Osteocyte (in vitro differentiated cells): Measurements from ENCODE around the gene BIK. TPM values are rescaled to one million over a fixed set of nuclear protein-coding genes. Genes with fewer than 3 reads are reported as not detected.

ENCODE experiments used
- DNase-seq: peaks from one replicate; pipeline ENCODE4 v3.0.0; 2021; ENCODE audit warnings: mixed read lengths; ENCODE audit not compliant: unreplicated experiment; ENCODE audit errors: extremely low spot score
- H3K27ac Mint-ChIP-seq: one replicate; pipeline ENCODE4 v1.8.0; 2021; ENCODE audit warnings: mild to moderate bottlenecking, mixed read lengths; ENCODE audit not compliant: unreplicated experiment
- H3K27me3 Mint-ChIP-seq: one replicate; pipeline ENCODE4 v1.8.0; 2021; ENCODE audit warnings: mixed read lengths; ENCODE audit not compliant: unreplicated experiment
- H3K36me3 Mint-ChIP-seq: one replicate; pipeline ENCODE4 v1.8.0; 2021; ENCODE audit warnings: mixed read lengths; ENCODE audit not compliant: unreplicated experiment
- H3K4me1 Mint-ChIP-seq: one replicate; pipeline ENCODE4 v1.8.0; 2021; ENCODE audit warnings: mixed read lengths; ENCODE audit not compliant: unreplicated experiment
- H3K4me3 Mint-ChIP-seq: one replicate; pipeline ENCODE4 v1.8.0; 2021; ENCODE audit warnings: mild to moderate bottlenecking, moderate library complexity, mixed read lengths; ENCODE audit not compliant: unreplicated experiment
- H3K9me3 Mint-ChIP-seq: one replicate; pipeline ENCODE4 v1.8.0; 2021; ENCODE audit warnings: mixed read lengths; ENCODE audit not compliant: unreplicated experiment
- total RNA-seq: library from RNA; stranded (reverse); gene quantifications from 2 replicates; pipeline ENCODE4 v1.2.1, GENCODE V29; 2021
- TF ChIP-seq, protein P1 (sequence below): fragments of 200-600 bp; sonication (generic); IDR thresholded peaks from 2 replicates; pipeline ENCODE4 v1.5.0; 2021; ENCODE audit warnings: antibody characterized with exemption, mild to moderate bottlenecking, moderate library complexity

BIK gene
- total RNA-seq, 1 donor from 2014 or later, result not detected

DNA sequence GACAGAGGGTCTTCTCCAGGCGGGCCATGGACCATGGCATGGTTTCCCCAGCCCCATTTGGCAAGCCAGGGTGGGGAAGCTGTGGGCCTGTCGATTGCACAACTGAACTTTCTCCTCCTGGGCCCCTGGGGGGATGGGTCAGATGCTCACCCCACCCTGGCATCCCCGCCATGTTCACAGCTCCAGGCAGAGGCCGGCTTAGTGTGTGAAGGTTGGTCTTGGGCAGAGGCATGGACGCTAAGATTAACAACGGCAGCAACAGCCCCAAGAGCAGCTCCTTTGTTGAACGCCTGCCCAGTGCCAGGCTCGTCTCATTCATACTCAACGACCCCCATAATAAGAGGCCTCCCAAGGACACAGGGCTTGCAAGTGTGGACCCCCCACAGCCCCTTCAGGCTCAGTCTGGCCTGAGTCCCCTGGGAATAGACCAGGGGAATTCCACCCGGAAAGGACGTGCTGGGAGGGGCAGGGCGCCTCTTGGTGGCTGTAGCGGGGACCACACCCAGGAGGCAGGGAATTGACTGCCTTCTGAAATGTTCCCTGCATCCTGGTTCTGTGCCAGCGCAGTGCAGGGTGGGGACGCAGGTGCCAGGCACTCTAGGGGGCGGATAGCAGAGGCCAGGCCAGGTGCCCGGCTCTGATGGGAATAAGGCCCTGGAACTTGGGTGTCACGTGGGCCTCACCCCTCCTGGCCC lies 49.1 kb downstream of the BIK start:
- no peak for DNase-seq
- H3K4me3 Mint-ChIP-seq, result no peak overlapping the region
- TF ChIP-seq, protein P1, sequence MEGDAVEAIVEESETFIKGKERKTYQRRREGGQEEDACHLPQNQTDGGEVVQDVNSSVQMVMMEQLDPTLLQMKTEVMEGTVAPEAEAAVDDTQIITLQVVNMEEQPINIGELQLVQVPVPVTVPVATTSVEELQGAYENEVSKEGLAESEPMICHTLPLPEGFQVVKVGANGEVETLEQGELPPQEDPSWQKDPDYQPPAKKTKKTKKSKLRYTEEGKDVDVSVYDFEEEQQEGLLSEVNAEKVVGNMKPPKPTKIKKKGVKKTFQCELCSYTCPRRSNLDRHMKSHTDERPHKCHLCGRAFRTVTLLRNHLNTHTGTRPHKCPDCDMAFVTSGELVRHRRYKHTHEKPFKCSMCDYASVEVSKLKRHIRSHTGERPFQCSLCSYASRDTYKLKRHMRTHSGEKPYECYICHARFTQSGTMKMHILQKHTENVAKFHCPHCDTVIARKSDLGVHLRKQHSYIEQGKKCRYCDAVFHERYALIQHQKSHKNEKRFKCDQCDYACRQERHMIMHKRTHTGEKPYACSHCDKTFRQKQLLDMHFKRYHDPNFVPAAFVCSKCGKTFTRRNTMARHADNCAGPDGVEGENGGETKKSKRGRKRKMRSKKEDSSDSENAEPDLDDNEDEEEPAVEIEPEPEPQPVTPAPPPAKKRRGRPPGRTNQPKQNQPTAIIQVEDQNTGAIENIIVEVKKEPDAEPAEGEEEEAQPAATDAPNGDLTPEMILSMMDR, result peak; percentile 35
- no peaks in the 10 kb centered on the region for H3K27me3 Mint-ChIP-seq
- no peak overlapping the region for H3K27ac Mint-ChIP-seq
- H3K4me1 Mint-ChIP-seq, result peaks cover 19% of the 10 kb centered on the region
- H3K36me3 Mint-ChIP-seq, result no peaks in the 10 kb centered on the region
- H3K9me3 Mint-ChIP-seq, result no peaks in the 10 kb centered on the region

DNA sequence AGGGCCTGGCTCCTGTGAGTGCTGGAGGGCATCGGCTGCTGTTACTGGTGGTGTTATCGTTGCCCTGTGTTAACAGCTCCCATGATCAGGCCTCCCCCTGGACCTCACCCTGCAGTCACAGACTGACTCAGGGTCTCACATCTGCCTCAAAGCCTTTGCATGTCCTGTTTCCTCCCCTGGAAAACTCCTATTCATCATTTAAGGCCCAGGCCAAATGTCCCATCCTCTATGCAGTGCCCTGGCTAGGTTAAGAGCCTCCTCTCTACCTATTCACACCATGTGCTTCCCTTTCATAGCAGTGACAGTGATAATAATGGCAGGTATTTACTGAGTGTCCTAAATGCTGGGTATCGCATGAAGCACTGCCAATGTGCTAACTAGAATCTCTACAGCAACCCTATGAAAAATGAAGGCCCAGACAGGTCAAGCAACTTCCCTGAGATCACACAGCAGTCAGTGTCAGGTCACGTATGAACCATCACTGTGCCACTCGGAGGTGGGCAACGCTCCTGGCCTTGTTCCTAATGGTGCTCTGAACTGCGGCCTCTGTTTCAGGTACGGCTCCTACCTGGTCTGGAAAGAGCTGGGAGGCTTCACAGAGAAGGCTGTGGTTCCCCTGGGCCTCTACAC lies 50.1 kb downstream of the BIK start:
- no peak for DNase-seq
- H3K4me3 Mint-ChIP-seq, result no peak overlapping the region
- no peak overlapping the region for H3K27ac Mint-ChIP-seq
- no peaks in the 10 kb centered on the region for H3K36me3 Mint-ChIP-seq
- no peaks in the 10 kb centered on the region for H3K27me3 Mint-ChIP-seq
- TF ChIP-seq, protein P1, result no peak
- no peaks in the 10 kb centered on the region for H3K9me3 Mint-ChIP-seq
- peaks cover 19% of the 10 kb centered on the region for H3K4me1 Mint-ChIP-seq

DNA sequence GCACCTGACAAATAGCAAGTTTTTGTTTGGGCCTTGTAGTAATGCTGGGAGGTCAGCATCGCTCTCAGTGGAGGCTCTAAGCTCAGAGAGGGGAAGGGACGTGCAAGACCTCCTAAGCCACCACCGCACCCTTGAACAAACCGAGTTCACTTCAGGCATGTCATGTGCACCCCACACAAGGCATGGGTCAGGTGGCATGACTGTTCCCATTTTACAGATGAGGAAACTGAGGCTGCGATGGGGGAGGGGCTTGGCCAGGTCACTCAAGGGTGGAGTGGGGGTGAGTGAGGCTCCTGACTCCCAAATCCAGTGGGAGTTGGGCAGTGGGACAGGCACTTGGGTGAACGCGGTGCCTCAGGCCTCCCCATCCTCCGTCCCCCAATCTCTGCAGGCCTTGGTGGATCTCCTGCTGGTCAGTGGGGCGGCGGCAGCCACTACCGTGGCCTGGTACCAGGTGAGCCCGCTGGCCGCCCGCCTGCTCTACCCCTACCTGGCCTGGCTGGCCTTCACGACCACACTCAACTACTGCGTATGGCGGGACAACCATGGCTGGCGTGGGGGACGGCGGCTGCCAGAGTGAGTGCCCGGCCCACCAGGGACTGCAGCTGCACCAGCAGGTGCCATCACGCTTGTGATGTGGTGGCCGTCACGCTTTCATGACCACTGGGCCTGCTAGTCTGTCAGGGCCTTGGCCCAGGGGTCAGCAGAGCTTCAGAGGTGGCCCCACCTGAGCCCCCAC lies 52.0 kb downstream of the BIK start:
- DNase-seq, result no peak
- TF ChIP-seq, protein P1, result no peak
- H3K4me1 Mint-ChIP-seq, result peaks cover 19% of the 10 kb centered on the region
- peaks cover 6% of the 10 kb centered on the region for H3K36me3 Mint-ChIP-seq
- no peaks in the 10 kb centered on the region for H3K27me3 Mint-ChIP-seq
- no peak overlapping the region for H3K27ac Mint-ChIP-seq
- no peaks in the 10 kb centered on the region for H3K9me3 Mint-ChIP-seq
- no peak overlapping the region for H3K4me3 Mint-ChIP-seq

DNA sequence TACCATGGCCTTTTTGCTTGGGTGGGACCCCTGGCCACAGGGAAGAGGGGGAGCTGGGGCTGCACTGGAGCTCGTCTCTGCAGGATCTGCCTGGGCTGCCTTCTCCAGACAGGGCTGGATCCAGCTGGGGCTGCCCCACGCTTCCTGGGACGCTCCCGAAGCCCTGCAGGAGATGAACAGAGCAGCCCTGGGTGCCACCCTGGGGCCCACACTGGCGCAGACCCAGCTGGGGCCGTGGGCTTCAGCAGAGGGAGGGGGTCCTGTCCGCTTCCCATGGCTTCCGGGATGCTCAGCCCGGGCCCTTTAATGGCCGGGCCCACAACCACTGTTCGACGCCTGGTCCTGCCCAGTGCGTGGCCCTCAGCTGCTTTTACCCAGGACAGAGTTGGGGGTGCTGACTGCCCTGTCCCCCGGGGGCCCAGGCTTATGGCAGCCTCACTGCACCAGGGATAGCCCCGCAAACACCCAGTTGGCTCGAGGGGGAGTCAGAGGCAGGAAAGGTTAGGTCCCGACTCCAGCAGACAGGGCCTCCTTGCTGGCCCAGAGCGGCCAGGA lies 52.8 kb downstream of the BIK start:
- no peak for DNase-seq
- Mint-ChIP-seq H3K27ac (no peak overlapping the region), H3K27me3 (no peaks in the 10 kb centered on the region), H3K9me3 (no peaks in the 10 kb centered on the region), H3K4me1 (peaks cover 26% of the 10 kb centered on the region), H3K36me3 (peaks cover 6% of the 10 kb centered on the region), H3K4me3 (no peak overlapping the region)
- TF ChIP-seq, protein P1, result no peak

DNA sequence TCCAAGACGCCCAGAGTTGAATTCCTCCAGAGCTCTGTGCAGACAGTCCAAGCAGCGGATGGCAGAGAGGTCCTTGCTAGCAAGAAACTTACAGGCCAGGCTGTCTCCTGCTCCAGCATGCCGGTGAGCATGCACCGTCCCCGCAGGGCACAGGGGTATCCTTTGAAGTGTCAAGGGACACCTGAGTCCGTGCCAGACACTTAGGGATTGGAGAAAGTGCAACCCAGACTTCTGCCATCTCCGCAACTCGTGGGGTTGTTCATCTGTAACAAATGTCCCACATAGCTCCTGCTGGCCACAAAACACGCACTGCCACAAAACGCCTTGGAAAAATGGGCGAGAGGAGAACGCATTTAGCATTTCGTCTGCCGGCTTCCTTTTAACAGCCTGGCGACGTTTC lies 54.1 kb downstream of the BIK start:
- Mint-ChIP-seq H3K9me3 (no peaks in the 10 kb centered on the region), H3K4me1 (peaks cover 26% of the 10 kb centered on the region), H3K27ac (no peak overlapping the region), H3K27me3 (no peaks in the 10 kb centered on the region), H3K36me3 (peaks cover 8% of the 10 kb centered on the region), H3K4me3 (no peak overlapping the region)
- TF ChIP-seq, protein P1, result no peak
- DNase-seq, result no peak
